ENCODE measurements around the gene KMT5C. TPM values are rescaled to one million over a fixed set of nuclear protein-coding genes. Genes with fewer than 3 reads are reported as not detected.

KMT5C gene
- total RNA-seq, 4 donors from 2014 or later, result 16.5 to 25.4 (median 20.3) TPM

- 83 to 84% methylated on average over 23 to 27 of the region's 27 CpGs for WGBS, 2 donors
- DNase-seq (ENCODE audit: low spot score in 2 of 2), result no peak
- H3K4me3 ChIP-seq (ENCODE audit: low read depth, poor library complexity, severe bottlenecking), result no peak within 1 kb of the TSS
- intact Hi-C loops (cut with DNase I; ENCODE audit: low total_unique reads), result no loop called here
- no peak for TF ChIP-seq CTCF (IDR thresholded peaks at IDR 0.05)
- TF ChIP-seq POLR2A (IDR thresholded peaks at IDR 0.05), result no peak
Measured at GRCh38 chr19:55362990-55363716, 23.5 kb downstream of the KMT5C start, which contains the start of gene GARIN5B. TSS of gene GARIN5B (minus strand) at chr19:55363260. CDS start at chr19:55363066, 194 bp downstream.

GRCh38 chr19:55365245-55365644, 25.6 kb downstream of the KMT5C start:
- 91 to 93% methylated on average over 8 of the region's 8 CpGs for WGBS, 2 donors
- no peak for DNase-seq (ENCODE audit: low spot score in 2 of 2)
- H3K4me3 ChIP-seq (ENCODE audit: low read depth, poor library complexity, severe bottlenecking), result no peak overlapping the region
- intact Hi-C loops (cut with DNase I; ENCODE audit: low total_unique reads), result no loop called here
- TF ChIP-seq CTCF (IDR thresholded peaks at IDR 0.05) (no peak), POLR2A (IDR thresholded peaks at IDR 0.05) (no peak)

- intact Hi-C loops (cut with DNase I; ENCODE audit: low total_unique reads), result no loop called here
- no peak for DNase-seq (ENCODE audit: low spot score in 2 of 2)
- no peak overlapping the region for H3K4me3 ChIP-seq (ENCODE audit: low read depth, poor library complexity, severe bottlenecking)
- 66 to 68% methylated on average over 19 of the region's 19 CpGs for WGBS, 2 donors
- TF ChIP-seq POLR2A (IDR thresholded peaks at IDR 0.05) (no peak), CTCF (IDR thresholded peaks at IDR 0.05) (no peak)
Measured at GRCh38 chr19:55365964-55366363, 26.3 kb downstream of the KMT5C start.

- no peak overlapping the region for H3K4me3 ChIP-seq (ENCODE audit: low read depth, poor library complexity, severe bottlenecking)
- TF ChIP-seq POLR2A (IDR thresholded peaks at IDR 0.05) (no peak), CTCF (IDR thresholded peaks at IDR 0.05) (no peak)
- intact Hi-C loops (cut with DNase I; ENCODE audit: low total_unique reads), result no loop called here
- no peak for DNase-seq (ENCODE audit: low spot score in 2 of 2)
- 84 to 98% methylated on average over 3 of the region's 3 CpGs for WGBS, 2 donors
Measured at GRCh38 chr19:55366790-55367189, 27.1 kb downstream of the KMT5C start.

GRCh38 chr19:55368106-55368505, 28.4 kb downstream of the KMT5C start:
- intact Hi-C loops (cut with DNase I; ENCODE audit: low total_unique reads), result no loop called here
- no peak for DNase-seq (ENCODE audit: low spot score in 2 of 2)
- H3K4me3 ChIP-seq (ENCODE audit: low read depth, poor library complexity, severe bottlenecking), result no peak overlapping the region
- 91 to 92% methylated on average over 16 of the region's 16 CpGs for WGBS, 2 donors
- TF ChIP-seq CTCF (IDR thresholded peaks at IDR 0.05) (no peak), POLR2A (IDR thresholded peaks at IDR 0.05) (no peak)
